T-helper 1 cell (primary cell): ENCODE results near the gene RLN1.
"Not testable (repeated sequence)": the region's sequence is repeated elsewhere in the genome, so short reads cannot be mapped to it uniquely, and the experiment has no call there.

Experiments
- DNase-seq, 5 donors: peaks; one replicate each; pipeline ENCODE4 v3.0.0-alpha.2; 2012 to 2020
- total RNA-seq, 4 donors: gene quantifications; one replicate each; lab custom pipeline; 2026; lab: John Stamatoyannopoulos, UW

The RLN1 gene, protein sequence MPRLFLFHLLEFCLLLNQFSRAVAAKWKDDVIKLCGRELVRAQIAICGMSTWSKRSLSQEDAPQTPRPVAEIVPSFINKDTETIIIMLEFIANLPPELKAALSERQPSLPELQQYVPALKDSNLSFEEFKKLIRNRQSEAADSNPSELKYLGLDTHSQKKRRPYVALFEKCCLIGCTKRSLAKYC
- 0.54 to 1.2 (median 0.80) reads per million in 4 donors for total RNA-seq

DNA sequence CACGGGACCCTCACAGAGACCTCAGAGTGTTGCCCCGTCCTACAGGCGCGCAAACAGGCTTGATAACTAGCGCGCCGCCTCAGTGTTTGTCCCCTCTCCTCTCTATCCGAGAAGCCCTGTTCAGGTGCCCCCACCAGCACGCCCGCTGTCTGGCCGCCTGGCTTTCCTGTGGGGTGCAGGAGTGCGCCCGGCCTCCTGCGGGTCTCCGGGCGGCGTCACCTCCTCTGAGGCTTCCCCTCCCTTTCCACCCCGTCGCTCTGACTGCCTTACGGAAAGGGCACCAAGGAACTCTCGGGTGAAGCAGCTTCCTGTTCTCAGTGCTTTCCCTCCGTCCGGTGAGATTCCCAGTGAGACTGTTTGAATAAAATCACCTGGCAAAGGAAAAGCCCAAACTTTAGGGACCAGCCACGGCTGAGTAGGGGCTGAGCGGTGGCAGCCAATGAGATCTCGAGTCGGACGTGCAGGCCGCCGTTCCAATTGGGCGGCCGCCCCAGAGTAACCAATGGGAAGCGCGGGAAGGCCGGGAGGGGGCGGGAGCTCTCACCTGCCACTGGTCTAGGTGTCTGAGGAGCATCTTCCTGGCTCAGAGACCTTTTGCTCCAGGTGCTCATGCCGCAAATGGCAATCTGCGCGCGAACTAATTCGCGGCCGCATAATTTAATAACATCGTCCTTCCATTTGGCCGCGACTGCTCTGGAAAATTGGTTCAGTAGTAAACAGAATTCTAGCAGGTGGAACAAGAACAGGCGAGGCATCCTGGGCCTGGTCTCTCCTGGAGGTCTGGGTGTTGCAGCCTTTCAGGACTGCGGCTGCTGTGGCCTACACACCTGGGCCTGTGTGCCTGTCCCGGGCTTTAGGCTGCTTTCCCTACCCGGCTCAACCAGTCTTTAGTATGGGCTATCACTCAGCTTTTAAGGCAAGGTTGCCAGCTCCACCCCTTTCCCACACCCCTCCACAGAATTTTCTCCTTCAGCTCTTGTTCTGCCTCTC lies at the start of gene RLN1:
Gene RLN1 (minus strand): TSS at position 885 of the 990 bp plus-strand sequence. CDS start 130 bp downstream, at position 755.
- DNase-seq: peak in 1 of 5 donors; percentile 29

DNA sequence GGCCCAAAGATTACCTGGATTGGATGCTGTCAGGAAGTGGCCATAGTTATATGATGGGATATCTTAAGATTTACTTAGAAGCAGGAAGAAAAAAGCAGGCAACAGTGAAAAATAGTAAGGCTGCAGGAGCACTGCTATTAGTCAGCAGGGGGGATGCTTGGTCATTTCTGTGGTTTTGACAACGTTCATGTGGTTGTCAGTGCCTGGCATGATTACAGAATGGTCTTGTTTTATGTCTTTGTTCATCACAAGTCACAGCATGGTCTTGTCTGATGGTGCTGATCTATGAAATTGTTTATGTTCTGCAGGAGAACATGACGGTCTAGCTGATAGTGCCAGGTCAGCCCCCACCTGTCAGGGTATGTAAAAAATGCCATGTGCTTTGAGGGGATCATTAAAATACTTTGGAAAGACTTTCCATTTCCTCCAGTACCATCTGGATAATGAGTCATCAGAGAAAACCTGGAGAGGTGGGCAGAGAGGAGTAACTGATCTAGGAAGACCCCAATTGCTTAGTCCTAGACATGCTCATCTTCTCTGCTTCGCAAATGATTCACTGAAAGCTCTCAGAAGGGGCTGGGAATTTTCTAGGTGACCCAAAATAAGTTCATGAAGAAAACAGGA lies 49.5 kb upstream of the RLN1 start:
- peak in 1 of 5 donors; percentile 73 for DNase-seq

DNA sequence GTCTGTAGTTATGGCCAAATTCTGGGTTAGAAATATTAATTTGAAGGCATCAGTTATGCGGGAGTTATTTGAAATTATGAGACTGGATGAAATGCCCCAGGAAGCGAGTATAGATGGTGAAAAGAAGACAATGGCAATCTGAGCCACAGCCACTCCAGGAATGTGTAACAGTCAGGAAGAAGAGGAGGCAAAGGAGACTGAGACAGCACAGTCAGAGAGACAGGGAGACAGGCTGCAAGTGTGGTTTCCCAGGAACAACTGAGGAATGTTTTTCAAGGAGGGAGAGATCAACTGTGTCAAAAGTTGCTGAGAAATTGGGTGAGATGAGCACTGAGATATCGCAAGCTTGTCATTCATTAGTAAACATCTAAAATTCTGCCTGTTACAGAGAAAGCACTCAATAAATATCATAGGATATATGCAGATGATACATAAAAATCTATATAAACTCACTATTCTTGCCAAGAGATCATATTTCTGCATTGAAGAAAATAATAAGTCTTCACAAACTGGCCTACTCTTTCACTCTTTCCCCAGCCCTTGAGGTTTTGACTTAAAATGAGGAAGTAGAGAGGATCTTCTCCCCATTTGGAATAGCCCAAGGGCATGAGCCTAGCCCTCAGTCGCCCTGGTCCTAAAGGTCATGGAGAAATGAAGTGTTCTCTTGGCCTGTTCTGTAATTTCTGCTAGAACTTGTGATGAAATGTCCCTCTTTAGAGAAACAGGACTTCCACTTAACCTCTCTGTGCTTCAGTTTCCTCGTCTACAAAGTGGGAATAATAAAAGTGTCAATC lies 48.5 kb upstream of the RLN1 start:
- no peak for DNase-seq

DNA sequence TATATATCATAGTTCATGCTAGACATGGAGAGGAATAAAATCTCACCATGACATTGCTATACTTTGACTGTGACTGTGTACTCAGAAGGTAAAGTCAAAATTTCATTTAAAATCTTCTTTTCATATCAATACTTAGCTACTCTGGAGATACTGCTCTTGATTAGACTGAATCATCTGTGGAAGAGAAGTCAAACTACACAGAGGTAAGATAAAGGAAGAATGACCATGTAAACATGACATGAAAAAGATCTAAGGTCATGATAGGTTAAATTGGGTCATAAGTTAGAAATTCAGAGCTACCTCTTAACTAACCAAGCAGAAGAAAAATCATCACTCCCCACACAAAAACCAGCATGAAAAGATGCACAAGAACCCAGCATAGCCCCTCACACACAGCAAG lies 44.8 kb upstream of the RLN1 start:
- no peak for DNase-seq

DNA sequence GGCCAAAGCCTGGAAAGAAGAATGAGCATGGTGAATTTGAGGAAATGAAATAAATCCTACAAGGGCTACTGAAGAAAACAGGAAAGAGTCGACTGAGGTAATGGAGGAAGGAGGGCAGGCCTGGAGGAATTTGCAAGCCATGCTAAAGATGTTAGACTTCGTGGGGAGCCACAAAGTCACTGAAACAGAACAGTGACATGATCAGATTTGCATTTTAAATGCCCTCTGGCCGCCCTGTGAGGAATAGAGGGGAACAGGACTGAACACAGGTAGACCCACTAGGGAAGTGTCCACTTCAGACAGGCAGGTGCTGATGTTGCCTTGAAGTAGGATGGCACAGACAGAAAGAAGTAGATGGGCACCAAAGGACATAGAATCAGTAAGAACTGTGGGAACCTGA lies 42.8 kb upstream of the RLN1 start:
- DNase-seq: no peak

DNA sequence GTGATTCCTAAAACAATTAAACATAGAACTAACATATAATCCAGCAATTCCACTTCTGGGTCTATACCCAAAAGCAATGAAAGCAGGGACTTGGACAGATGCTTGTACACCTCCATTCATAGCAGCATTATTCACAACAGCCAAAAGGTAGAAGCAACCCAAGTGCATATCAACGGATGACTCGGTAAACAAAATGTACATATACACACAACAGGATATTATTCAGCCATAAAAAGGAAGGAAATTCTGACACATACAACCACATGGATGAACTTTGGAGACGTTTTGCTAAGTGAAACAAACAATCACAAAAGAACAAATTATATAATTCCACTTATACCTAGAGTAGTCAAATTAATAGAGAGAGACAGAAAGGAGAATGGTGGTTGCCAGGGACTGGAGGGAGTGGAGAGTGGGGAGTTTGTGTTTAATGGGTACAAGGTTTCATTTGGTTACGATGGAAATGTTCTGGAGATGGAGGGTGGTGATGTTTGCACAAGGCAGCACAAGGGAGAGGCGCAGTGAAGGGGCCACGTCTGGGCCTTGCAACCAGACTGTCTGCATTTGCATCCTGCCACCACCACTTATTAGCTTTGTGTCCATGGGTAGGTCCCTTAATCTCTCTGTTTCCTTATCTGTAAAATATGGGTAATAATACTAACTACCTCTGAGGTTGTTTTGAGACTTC lies 36.3 kb upstream of the RLN1 start:
- DNase-seq: peak in 1 of 5 donors; percentile 43

DNA sequence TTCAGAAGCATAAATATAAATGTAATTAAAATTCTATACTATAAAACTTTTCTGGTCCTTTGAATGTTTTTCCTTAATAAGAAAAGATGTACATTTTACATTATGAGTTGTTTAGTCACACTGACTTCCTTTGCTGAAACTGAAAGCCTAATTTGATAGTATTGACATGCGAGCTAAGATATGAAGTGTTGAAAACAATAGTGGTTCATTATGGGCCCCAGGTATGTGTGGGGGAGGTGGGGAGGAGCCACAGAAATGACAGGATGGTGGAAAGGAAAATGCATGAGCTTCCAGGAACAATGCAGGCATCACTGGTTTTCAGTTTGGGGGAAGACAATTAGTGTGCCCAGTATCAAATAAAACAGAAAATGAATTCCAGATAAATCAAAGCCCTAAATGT lies 35.4 kb upstream of the RLN1 start:
- DNase-seq: peak in 1 of 5 donors; percentile 54

DNA sequence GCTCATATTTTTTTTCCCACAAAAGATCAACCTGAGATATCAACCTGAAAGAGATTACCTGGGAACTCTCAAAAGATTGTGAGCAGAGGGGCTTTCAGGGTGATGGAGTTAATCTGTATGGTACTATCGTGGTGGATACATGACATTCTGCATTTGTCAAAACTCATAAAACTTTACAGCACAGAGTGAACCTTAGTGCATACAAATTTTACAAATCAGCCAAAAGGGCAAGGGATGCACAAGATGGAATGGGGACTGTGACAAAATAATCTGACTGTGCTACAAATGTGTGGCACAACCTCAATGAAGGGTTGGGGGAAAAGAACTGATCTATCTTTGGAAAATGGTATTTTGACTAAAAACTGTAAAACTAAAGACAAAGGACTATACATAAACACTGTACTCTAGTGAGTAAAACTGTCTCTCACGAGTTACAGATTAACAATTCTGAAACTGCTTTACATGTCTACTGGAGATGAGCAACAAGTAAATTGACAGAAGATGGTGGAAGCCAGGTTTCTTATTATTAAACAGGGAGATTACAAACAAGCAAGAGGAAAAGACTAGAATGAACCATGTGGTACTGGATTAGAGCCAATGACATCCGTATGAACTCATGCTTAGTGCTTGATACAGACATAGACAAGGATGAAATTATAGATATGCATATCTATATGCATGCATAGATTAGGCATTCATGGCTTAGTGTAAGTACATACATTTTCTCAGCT lies 24.8 kb upstream of the RLN1 start:
- peak in 1 of 5 donors; percentile 36 for DNase-seq

DNA sequence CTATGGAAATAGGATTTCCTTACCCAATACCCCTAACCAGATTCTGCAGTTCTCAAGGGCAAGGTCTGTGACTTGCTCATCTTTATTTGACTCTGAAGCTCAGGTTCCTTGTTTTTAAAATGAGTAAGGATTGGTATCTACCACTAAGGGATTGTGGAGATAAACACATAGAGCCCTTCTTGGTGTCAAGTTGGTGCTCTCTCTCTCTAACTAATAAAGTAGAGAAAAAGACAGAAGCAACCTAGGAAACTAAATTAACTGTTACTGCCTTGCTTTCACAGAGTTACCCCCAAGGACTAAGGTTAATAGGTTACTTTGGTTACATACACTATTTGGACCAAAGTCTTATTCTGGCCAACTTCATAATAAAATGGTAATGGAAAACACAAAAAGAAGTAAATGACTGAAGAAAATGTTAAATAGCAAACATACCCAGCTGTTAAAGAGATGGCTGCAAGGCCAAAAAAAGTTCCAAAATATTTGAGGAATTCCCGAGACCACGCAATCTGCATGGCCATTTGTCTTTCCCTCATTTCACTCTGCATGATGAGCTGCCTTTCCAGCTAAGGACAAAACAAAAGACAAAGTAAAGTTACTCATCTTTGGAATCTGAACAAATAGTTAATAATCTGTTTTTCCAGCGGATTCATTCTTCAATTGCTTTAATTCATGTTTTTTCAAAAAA lies 21.8 kb upstream of the RLN1 start:
- no peak for DNase-seq

DNA sequence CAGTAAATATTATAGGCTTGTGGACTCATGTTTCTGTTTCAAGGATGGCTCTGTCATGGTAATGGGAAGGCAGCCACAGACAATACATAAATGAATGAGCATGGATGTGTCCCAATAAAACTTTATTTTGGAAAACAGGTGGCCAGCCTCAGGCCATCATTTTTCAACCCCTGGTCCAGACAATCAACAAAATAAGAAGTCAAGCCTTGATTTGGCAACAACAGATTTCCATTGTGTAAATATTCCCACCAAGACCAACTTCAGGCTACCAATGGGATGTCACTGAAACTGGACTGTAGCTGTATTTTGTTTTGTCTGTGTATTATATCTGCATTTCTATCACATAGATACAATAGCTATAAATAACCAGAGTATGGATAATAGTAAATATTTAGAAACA lies 20.7 kb upstream of the RLN1 start:
- DNase-seq: no peak

DNA sequence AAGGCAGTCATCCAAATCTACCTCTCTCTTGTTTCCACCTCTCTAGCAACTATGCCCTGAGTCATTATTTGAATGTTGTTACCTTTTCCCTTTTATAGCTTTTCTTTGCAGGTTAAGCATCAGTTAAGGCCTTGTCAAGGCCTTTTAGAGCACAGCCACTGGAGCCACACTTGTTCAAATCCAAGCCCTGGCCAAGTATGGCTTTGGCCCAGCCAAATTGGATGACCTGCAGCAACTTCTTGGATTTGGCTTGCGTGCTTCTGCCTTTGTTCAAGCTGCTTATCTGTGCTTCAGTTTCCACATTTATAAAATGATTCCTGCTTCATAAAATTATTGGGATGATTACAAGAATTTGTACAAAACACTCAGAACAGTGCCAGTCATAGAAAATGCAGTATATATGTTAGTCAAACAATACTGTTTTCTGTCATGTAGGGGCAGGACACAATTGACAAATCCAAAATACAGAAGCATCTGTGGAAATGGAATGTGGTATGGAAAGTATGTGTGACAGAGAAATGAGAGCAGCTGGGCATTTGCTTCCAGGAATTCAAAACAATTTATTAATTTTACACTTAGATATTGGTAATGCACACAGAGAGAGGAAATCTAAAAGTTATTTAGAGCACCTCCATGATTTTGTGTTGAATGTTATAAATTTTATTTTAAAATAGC lies 17.9 kb upstream of the RLN1 start:
- DNase-seq: no peak

DNA sequence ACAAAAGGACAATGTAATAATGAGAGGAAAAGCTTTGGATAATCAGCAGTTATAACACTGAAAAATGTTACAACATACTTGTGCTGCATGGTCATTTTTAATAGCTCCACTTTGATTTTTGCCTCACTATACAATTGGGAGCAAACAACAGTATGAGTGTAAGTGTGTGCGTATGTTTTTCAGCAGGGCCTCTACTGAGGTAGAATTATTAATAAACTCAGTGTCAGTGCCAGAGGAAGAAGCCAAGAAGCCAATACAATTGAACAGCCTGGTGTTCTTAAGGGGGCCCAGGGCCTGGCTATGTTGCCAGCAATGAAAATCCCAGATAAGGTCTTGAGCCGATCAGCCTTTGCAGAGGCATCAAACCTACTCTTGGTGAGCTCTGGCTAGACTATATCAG lies 16.1 kb upstream of the RLN1 start:
- DNase-seq: no peak

DNA sequence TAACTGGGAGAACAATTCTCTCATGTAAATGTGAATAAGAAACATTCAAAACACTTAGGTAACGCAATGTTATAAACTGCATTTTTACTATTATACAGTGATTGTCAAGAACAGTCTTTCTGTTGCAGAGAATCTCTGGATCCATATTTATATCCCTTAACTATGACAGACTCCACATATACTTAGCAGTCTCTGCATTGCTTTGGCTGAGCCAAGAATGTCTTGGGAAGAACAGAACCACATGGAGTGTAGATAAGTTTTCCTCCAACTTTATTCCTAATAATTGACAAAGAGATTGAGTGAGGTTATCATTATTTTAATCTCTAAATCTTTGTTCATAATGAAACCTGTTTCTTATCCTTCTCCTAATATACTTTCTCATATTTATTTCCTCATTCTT lies 15.6 kb upstream of the RLN1 start:
- DNase-seq: no peak

DNA sequence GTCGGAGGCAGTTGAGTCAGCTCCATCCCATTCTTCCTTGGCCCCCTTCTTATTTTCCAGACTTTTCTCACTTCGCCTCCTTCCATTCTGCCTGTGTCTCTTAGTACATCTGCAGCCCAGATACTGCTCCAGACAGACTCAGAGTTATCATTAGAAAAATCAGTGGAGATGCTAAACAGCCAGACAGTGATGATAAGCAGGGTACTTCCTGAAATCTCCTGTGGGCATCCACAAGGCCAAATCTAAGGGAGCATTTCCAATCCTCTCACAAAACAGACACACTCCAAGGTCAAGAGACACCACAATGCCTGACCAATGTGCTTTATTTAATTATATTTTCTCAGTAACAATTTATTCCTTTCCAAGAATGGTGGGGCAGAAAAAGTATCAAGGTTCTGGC lies 14.5 kb upstream of the RLN1 start:
- no peak for DNase-seq

DNA sequence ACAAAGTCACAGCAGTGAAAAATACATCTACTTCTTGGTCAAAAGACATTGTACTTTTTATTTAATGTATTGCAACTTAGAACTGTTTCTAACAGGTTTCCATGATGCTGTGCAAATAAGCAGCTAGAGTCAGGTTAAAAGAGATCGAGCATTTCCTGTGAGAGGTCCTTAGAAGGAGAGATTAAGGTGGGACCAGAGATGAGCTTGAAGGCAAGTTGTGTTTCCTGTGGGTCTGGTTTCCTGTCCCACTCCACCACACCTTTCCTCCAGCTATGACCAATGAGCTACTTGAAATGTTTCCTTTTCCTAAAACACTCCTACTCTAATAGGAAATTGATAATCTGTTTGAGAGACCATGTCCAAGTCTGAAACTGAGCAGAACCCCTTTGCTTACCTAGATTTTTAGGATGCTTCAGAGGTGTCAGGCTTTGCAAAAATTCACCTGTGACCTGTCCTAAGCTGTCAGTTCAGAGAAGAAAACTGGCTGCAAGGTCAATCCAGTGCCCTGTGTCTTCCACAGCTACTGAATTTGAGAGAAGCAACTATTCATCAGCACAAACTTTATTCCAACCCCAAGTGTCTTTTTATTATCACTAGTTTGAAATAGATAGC lies 13.1 kb upstream of the RLN1 start:
- peak in 1 of 5 donors; percentile 68 for DNase-seq

DNA sequence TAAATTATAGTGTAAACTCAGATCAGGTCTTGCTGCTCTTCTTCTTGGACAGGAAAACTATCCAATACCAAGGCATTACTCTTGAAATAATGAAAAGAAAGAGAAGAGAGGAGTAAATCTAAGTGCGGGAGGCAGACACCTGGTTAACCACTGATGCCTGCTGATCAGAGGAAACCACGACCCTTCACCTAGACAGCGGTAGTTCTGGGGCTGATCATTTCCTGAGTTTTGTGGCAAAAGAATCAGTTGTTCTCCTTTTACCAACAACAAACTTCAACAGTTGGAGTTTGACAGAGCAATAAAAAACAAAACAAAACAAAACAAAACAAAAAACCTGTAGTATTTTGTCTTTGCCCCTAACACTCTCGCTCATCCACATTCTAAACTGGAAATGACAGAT lies 3.0 kb downstream of the RLN1 start:
- DNase-seq: peak in 3 of 5 donors; percentile 12 to 44 (median 28)

DNA sequence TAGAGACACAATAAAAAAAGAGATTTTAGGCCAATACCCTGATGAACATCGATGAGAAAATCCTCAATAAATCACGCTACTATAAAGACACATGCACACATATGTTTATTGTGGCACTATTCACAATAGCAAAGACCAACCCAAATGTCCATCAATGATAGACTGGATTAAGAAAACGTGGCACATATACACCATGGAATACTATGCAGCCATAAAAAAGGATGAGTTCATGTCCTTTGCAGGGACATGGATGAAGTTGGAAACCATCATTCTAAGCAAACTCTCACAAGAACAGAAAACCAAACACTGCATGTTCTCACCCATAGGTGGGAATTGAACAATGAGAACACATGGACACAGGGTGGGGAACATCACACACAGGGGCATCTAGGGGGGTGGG lies 8.4 kb downstream of the RLN1 start:
- DNase-seq: not testable (repeated sequence)

DNA sequence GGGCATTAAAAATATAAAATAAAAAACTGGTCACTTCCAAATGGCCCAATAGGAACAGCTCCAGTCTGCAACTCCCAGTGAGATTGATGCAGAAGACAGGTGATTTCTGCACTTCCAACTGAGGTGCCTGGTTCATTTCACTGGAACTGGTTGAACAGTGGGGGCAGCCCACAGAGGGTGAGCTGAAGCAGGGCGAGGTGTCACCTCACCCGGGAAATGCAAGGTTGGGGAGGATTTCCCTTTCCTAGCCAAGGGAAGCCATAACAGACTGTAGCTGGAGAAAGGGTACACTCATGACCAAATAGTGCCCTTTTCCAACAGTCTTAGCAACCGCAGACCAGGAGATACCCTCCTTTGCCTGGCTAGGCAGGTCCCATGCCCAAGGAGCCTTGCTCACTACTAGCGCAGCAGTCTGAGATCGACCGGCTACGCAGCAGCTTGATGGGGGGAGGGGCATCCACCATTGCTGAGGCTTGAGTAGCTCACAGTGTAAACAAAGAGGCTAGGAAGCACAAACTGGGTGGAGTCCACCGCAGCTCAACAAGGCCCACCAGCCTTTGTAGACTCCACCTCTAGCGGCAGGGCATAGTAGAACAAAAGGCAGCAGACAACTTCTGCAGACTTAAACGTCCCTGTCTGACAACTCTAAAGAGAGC lies 12.7 kb downstream of the RLN1 start:
- DNase-seq: peak in 3 of 5 donors; percentile 5 to 37 (median 26)

DNA sequence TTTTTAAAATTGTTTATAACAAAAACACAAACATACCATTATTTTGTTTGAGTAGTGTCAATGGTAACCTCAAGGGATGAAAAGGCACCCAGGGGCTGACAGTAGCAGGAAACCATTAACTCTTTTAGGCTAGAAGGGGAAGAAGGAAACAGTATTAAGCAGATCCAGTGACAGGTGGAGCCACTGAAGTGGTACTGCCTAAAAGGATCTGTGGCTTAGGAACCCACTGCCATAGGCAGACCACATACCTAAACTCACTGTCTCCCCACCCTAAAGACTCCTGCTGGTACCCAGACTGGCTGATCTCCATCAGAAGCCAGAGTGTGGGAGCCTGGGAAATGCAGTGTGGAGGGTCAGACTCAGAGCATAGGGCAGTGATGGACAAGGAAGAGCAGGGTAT lies 13.5 kb downstream of the RLN1 start:
- no peak for DNase-seq
